ENCODE data around the gene OGG1. TPM values are rescaled to one million over a fixed set of nuclear protein-coding genes. Genes with fewer than 3 reads are reported as not detected.

The OGG1 gene
- total RNA-seq, 6 experiments from 2014 or later, result 12.3 to 27.8 (median 15.7) TPM

DNA sequence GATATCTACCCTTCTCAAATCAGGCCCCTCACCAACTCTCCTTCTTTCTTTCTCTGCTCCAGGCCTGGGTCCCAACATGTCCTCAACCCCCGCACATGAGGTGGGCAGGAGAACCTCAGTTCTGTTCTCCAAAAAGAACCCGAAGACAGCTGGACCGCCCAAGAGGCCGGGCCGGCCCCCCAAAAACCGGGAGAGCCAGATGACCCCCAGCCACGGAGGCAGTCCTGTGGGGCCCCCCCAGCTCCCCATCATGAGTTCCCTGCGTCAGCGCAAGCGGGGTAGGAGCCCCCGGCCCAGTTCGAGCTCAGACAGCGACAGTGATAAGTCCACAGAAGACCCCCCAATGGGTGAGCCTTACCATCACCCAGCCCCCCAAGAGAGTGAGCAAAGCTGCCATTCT, 5.6 kb upstream of the OGG1 start:
- DNase-seq (no peak), ATAC-seq (no peak)
- no peak overlapping the region for H3K4me3 ChIP-seq
- H3K36me3 ChIP-seq, result peaks cover 11 to 83% (median 45%) of the 10 kb centered on the region in 4 donors
- H3K4me1 ChIP-seq, result peaks cover 0 to 3% (median 0%) of the 10 kb centered on the region in 4 donors
- H3K27ac ChIP-seq, result no peak overlapping the region
- intact Hi-C loops (cut with DNase I), result no loop called here
- no peaks in the 10 kb centered on the region for H3K27me3 ChIP-seq
- 100% methylated on average over 1 of the region's 13 CpGs for WGBS (ENCODE audit: insufficient coverage, low coverage, low lambda C conversion rate, missing lambda C conversion rate)
- H3K9me3 ChIP-seq, result no peaks in the 10 kb centered on the region
- no peak for TF ChIP-seq POLR2A (IDR thresholded peaks at IDR 0.05)
- TF ChIP-seq, protein P1, sequence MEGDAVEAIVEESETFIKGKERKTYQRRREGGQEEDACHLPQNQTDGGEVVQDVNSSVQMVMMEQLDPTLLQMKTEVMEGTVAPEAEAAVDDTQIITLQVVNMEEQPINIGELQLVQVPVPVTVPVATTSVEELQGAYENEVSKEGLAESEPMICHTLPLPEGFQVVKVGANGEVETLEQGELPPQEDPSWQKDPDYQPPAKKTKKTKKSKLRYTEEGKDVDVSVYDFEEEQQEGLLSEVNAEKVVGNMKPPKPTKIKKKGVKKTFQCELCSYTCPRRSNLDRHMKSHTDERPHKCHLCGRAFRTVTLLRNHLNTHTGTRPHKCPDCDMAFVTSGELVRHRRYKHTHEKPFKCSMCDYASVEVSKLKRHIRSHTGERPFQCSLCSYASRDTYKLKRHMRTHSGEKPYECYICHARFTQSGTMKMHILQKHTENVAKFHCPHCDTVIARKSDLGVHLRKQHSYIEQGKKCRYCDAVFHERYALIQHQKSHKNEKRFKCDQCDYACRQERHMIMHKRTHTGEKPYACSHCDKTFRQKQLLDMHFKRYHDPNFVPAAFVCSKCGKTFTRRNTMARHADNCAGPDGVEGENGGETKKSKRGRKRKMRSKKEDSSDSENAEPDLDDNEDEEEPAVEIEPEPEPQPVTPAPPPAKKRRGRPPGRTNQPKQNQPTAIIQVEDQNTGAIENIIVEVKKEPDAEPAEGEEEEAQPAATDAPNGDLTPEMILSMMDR (IDR thresholded peaks at IDR 0.05), result no peak

DNA sequence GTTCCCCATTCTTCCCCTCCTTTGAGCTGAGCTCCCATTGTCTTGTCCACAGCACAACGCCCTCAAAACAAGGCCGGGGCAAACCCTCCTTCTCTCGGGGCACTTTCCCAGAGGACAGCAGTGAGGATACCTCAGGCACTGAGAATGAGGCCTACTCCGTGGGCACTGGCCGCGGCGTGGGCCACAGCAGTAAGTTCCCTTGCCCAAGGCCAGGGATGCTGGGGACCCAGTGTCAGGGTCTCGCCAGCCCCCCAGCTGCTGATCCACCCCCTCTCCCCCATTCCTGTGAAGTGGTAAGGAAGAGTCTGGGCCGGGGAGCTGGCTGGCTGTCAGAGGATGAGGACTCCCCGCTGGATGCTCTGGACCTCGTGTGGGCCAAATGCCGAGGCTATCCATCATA, 4.2 kb upstream of the OGG1 start:
- no peak overlapping the region for H3K27ac ChIP-seq
- H3K36me3 ChIP-seq, result peaks cover 4 to 70% (median 34%) of the 10 kb centered on the region in 4 donors
- 89% methylated on average over 5 of the region's 12 CpGs for WGBS (ENCODE audit: insufficient coverage, low coverage, low lambda C conversion rate, missing lambda C conversion rate)
- ATAC-seq (no peak), DNase-seq (no peak)
- H3K9me3 ChIP-seq, result no peaks in the 10 kb centered on the region
- intact Hi-C loops (cut with DNase I), result no loop called here
- H3K27me3 ChIP-seq, result no peaks in the 10 kb centered on the region
- no peak overlapping the region for H3K4me3 ChIP-seq
- TF ChIP-seq, protein P1 (IDR thresholded peaks at IDR 0.05), result no peak
- no peak for TF ChIP-seq POLR2A (IDR thresholded peaks at IDR 0.05)
- peaks cover 0 to 5% (median under 1%) of the 10 kb centered on the region in 4 donors for H3K4me1 ChIP-seq

DNA sequence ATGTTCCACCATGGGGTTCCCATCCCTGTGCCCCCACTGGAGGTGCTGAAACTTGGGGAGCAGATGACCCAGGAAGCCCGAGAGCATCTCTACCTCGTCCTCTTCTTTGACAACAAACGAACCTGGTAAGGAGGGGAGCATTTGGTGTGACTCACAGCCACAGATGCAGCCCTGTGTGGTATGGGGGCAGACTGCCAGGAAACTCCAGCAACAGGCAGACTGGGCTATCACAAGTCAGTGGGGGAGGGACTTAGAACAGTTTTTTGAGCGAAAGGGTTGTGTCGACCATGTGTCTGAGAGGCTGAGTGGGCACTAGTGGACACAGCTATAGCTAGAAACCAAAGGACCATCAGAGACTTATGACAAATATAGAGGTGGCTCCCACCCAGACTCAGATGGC, 3.4 kb upstream of the OGG1 start:
- no peaks in the 10 kb centered on the region for H3K27me3 ChIP-seq
- H3K27ac ChIP-seq, result no peak overlapping the region
- ATAC-seq, result no peak
- H3K4me3 ChIP-seq, result no peak overlapping the region
- H3K9me3 ChIP-seq, result no peaks in the 10 kb centered on the region
- intact Hi-C loops (cut with DNase I), result no loop called here
- no peak for DNase-seq
- TF ChIP-seq POLR2A (IDR thresholded peaks at IDR 0.05), result no peak
- TF ChIP-seq, protein P1 (IDR thresholded peaks at IDR 0.05), result no peak
- peaks cover 0 to 10% (median 3%) of the 10 kb centered on the region in 4 donors for H3K4me1 ChIP-seq
- WGBS (ENCODE audit: insufficient coverage, low coverage, low lambda C conversion rate, missing lambda C conversion rate), result 89% methylated on average over 3 of the region's 5 CpGs
- peaks cover 4 to 64% (median 28%) of the 10 kb centered on the region in 4 donors for H3K36me3 ChIP-seq

DNA sequence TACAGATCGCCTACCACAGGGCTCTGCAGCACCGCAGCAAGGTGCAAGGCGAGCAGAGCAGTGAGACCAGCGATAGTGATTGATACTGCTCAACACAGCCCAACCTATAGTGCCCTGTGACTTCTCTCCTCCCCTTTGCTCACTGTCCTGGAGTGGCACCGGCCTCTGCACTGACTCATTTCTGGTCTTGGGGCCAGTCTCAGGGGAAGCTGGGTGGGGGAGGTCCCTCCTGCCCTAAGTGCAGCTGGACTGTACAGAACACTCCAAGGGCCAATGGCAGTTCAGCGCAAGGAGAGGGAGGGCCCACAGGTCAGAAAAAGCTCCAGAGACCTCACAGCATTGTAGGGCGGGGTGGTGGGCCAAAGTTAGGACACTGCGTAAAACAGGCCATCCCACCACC, 2.5 kb upstream of the OGG1 start:
- H3K27ac ChIP-seq, result no peak overlapping the region
- no peaks in the 10 kb centered on the region for H3K9me3 ChIP-seq
- ATAC-seq, result no peak
- peaks cover 0 to 64% (median 29%) of the 10 kb centered on the region in 4 donors for H3K36me3 ChIP-seq
- peaks cover 0 to 10% (median 3%) of the 10 kb centered on the region in 4 donors for H3K4me1 ChIP-seq
- intact Hi-C loops (cut with DNase I), result no loop called here
- H3K27me3 ChIP-seq, result no peaks in the 10 kb centered on the region
- H3K4me3 ChIP-seq, result no peak overlapping the region
- no peak for DNase-seq
- TF ChIP-seq, protein P1 (IDR thresholded peaks at IDR 0.05), result no peak
- no peak for TF ChIP-seq POLR2A (IDR thresholded peaks at IDR 0.05)
- WGBS (ENCODE audit: insufficient coverage, low coverage, low lambda C conversion rate, missing lambda C conversion rate), result 100% methylated on average over 1 of the region's 8 CpGs

DNA sequence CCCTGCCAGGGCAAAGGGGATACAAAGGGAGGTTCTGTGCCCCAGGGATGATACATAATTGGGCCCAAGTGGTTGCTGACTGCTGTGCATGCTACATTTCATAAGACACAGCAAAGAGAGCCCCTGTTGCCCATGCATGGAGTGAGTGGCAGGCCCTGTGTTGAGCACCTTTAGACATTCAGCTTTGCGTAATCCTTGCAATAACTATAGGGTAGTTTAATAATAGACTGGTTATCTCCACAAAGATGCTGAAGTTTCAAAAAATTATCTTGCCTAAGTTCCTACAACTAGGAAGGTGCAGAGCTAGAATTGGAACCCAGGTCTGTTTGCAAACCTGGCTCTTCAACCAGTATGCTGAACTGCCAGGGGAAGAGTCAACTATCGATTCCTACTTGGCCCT, 1.7 kb upstream of the OGG1 start:
- TF ChIP-seq, protein P1 (IDR thresholded peaks at IDR 0.05), result no peak
- TF ChIP-seq POLR2A (IDR thresholded peaks at IDR 0.05), result no peak
- Histone ChIP-seq H3K9me3 (no peaks in the 10 kb centered on the region), H3K27ac (no peak overlapping the region), H3K4me1 (peaks cover 0 to 10% (median 3%) of the 10 kb centered on the region in 4 donors), H3K36me3 (peaks cover 0 to 62% (median 30%) of the 10 kb centered on the region in 4 donors), H3K4me3 (no peak overlapping the region), H3K27me3 (no peaks in the 10 kb centered on the region)
- ATAC-seq, result no peak
- no peak for DNase-seq
- intact Hi-C loops (cut with DNase I), result no loop called here
- WGBS (ENCODE audit: insufficient coverage, low coverage, low lambda C conversion rate, missing lambda C conversion rate), result 100% methylated on average over 1 of the region's 2 CpGs

Measured in right lobe of liver (tissue), 6 donors.